ENCODE data around the gene PDLIM5. TPM values are rescaled to one million over a fixed set of nuclear protein-coding genes. Genes with fewer than 3 reads are reported as not detected.

The PDLIM5 gene
- total RNA-seq, 1 experiment from 2014 or later, result 58.0 TPM

DNA sequence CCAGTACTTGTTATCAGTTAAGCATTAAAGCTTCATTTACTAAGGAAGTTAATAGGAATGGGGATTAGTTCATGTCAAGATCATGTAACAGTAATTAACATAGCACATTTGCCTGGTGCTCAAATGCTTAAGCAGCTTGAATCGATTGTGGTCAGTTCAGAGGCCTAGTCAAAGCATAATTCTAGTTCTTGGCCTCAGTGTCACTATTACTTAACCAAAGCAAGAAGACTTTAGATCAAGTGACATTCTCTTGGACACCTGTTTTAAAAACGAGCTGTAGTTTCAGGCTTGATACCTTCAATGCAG is 190.8 kb downstream of the PDLIM5 start:
- H2BK15ac ChIP-seq (ENCODE audit: low read depth, low read length), result no peak overlapping the region

More for the DNA sequence above, 190.8 kb downstream of the PDLIM5 start:
- no peaks in the 10 kb centered on the region for H3K9me3 ChIP-seq (ENCODE audit: control insufficient read depth, low read depth, low read length)
- no peak overlapping the region for H2BK20ac ChIP-seq (ENCODE audit: low read depth, low read length, poor library complexity, severe bottlenecking)
- no peak overlapping the region for H3K4me2 ChIP-seq (ENCODE audit: insufficient read depth, insufficient read length, low read length)
- no peak overlapping the region for H2BK5ac ChIP-seq (ENCODE audit: insufficient read length, low read length)
- no peaks in the 10 kb centered on the region for H3K23me2 ChIP-seq (ENCODE audit: insufficient read length, low read depth, low read length, poor library complexity, severe bottlenecking)
- no peak overlapping the region for H3K4ac ChIP-seq (ENCODE audit: low read depth, low read length)
- Mint-ChIP-seq H3K4me3 (no peak overlapping the region), H3K4me1 (no peaks in the 10 kb centered on the region), H3K27me3 (ENCODE audit: low read depth) (no peaks in the 10 kb centered on the region), H3K9me3 (no peaks in the 10 kb centered on the region), H3K36me3 (ENCODE audit: insufficient read depth in 1 of 3, low read depth in 3 of 3) (no peaks in the 10 kb centered on the region; a peak in 1 of 7 replicates), H3K27ac (no peak overlapping the region)
- H3K79me2 ChIP-seq (ENCODE audit: insufficient read depth, low read length), result no peaks in the 10 kb centered on the region
- H3K79me1 ChIP-seq (ENCODE audit: insufficient read depth, low read depth, low read length, poor library complexity, severe bottlenecking), result no peaks in the 10 kb centered on the region
- no peak overlapping the region for H2AFZ ChIP-seq (ENCODE audit: low read length)
- H2BK120ac ChIP-seq (ENCODE audit: low read depth, low read length, poor library complexity, severe bottlenecking), result no peak overlapping the region
- no peak overlapping the region for H3K9ac ChIP-seq (ENCODE audit: extremely low read depth, insufficient read length, low read length)
- no peak overlapping the region for H3K23ac ChIP-seq (ENCODE audit: insufficient read length, low read depth, low read length)
- DNase-seq, result no peak
- H4K8ac ChIP-seq (replicated peaks; ENCODE audit: insufficient read length, low read depth, low read length), result no peak overlapping the region
- H4K20me1 ChIP-seq (ENCODE audit: control insufficient read depth, insufficient read depth, insufficient read length), result no peaks in the 10 kb centered on the region
- H3K14ac ChIP-seq (ENCODE audit: insufficient read depth, low read length), result no peak overlapping the region
- H4K5ac ChIP-seq (ENCODE audit: insufficient read length, low read depth, low read length), result no peak overlapping the region
- no peaks in the 10 kb centered on the region for H3K27me3 ChIP-seq (ENCODE audit: insufficient read depth, low read length)
- no peak overlapping the region for H3K27ac ChIP-seq (ENCODE audit: insufficient read length, low read depth, low read length)
- no peak overlapping the region for H2BK12ac ChIP-seq (ENCODE audit: insufficient read length, low read depth, low read length)
- no CpG with 5 or more reads among the region's 2 CpGs for WGBS (ENCODE audit: extremely low coverage, insufficient read length, low lambda C conversion rate)
- no peak overlapping the region for H2AK5ac ChIP-seq (ENCODE audit: insufficient read length, low read length)
- H3K56ac ChIP-seq (ENCODE audit: insufficient read length, low read depth, low read length), result no peak overlapping the region
- no peak overlapping the region for H4K91ac ChIP-seq (ENCODE audit: insufficient read length, low read depth, low read length)
- TF ChIP-seq, protein P1, sequence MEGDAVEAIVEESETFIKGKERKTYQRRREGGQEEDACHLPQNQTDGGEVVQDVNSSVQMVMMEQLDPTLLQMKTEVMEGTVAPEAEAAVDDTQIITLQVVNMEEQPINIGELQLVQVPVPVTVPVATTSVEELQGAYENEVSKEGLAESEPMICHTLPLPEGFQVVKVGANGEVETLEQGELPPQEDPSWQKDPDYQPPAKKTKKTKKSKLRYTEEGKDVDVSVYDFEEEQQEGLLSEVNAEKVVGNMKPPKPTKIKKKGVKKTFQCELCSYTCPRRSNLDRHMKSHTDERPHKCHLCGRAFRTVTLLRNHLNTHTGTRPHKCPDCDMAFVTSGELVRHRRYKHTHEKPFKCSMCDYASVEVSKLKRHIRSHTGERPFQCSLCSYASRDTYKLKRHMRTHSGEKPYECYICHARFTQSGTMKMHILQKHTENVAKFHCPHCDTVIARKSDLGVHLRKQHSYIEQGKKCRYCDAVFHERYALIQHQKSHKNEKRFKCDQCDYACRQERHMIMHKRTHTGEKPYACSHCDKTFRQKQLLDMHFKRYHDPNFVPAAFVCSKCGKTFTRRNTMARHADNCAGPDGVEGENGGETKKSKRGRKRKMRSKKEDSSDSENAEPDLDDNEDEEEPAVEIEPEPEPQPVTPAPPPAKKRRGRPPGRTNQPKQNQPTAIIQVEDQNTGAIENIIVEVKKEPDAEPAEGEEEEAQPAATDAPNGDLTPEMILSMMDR (conservative IDR thresholded peaks at IDR 0.05), result no peak
- no peaks in the 10 kb centered on the region for H3K4me1 ChIP-seq (ENCODE audit: insufficient read depth, low read length)
- no peak overlapping the region for H3K18ac ChIP-seq (ENCODE audit: insufficient read length, low read depth, low read length)
- no peak overlapping the region for H3T11ph ChIP-seq (ENCODE audit: low read length)

All from H9 (cell line).